ENCODE results near the gene DNER.
"Not testable (repeated sequence)": the region's sequence is repeated elsewhere in the genome, so short reads cannot be mapped to it uniquely, and the experiment has no call there.

DNER gene

DNA sequence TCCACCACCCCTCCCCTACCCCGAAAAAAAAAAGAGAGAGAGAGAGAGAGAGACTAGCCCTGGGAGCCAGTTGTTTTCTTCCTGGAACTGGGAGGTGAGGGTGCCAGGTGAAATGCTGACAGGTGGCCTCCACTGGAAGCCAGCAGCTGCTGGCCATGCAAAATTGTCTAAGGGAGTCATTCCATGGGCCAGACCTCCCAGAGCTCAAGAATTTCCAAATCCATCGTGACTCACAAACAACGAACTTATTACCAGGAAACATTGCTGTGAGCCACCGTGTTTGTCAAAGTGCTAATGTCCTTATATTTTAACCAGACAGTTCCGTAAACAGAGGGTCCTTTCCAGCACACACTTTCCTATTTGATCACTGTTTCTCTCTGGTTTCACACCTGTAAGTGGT lies 374.7 kb downstream of the DNER start:
- in situ Hi-C loops (cut with MboI; ENCODE audit: low pct_unique_long_range_greater_than_20kb, low sequenced_read_pairs), result no loop called here
- no peak for DNase-seq

DNA sequence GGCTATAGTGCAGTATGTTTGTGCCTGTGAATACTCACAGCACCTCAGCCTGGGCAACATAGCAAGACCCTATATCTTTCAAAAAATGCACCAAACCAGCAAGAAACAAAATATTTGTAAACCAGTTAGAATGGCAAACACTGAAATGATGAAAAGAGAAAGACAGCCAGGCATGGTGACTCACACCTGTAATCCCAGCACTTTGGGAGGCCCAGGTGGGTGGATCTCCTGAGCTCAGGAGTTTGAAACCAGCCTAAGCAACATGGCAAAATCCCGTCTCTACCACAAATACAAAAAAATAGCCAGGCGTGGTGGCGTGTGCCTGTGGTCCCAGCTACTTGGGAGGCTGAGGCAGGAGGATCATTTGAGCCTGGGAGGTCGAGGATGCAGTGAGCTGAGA lies 375.2 kb downstream of the DNER start:
- in situ Hi-C loops (cut with MboI; ENCODE audit: low pct_unique_long_range_greater_than_20kb, low sequenced_read_pairs); DNase-seq: not testable (repeated sequence)

DNA sequence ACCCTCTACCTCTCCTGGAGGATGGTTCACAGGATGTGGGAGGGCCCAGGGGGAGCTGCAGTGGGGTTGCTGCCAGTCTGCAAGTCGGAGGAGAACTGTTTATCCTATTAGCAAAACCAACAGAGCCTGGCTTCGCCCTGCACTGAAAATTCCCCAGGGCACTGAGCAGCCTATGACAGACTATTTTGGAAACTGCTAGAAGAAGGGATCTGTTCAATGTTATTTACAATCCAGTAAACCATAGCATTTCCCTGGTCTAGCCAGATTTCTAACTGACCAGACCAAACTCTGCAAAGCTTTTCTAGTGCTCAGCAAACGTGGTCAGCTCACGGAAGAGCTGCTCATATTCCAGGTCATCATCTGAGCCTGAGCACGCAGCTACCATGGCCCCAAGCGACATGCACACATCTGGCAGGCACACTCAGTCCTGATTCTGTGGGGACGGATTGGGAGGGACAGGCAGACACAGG lies 378.4 kb downstream of the DNER start:
- DNase-seq, result no peak
- in situ Hi-C loops (cut with MboI; ENCODE audit: low pct_unique_long_range_greater_than_20kb, low sequenced_read_pairs), result no loop called here

DNA sequence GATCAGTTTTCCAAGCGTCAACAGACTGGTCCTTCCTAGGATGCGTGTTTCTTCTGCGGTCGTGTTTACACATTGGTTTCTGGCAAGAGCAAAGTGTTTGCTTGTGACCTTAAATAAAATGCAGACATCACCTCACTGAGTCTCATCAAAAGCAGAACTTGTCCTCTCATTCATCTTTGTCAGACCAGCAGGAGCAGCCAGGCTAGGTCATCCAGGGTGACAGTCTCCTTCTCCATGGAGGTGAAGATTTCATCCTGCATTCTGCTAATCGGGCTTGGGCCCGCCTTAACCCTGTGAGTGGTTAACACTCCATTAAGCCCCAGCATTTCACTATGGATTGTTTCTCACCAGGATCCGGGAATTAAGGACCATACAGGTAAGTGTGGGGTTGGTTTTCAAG lies 379.0 kb downstream of the DNER start:
- in situ Hi-C loops (cut with MboI; ENCODE audit: low pct_unique_long_range_greater_than_20kb, low sequenced_read_pairs), result no loop called here
- no peak for DNase-seq

DNA sequence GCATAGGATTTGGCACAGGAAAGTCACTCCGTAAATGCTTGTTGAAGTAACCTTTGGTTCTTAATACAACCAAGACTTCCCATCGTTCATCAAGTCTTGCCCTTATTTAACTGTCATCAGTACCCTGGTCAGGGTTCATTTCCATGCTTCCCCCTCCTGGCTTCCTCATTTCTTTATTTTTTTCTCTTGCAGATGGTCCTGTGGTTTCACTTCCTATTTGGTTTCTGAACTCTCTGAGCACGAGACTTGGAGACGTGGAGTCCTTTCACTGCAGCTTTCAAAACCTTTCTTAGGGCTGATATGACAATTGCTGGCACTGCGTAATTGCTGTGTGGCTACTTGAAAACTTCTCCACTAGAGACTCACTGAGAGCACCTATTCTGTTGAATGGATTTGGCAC lies 383.4 kb downstream of the DNER start:
- in situ Hi-C loops (cut with MboI; ENCODE audit: low pct_unique_long_range_greater_than_20kb, low sequenced_read_pairs), result no loop called here
- DNase-seq, result peak; percentile 86

DNA sequence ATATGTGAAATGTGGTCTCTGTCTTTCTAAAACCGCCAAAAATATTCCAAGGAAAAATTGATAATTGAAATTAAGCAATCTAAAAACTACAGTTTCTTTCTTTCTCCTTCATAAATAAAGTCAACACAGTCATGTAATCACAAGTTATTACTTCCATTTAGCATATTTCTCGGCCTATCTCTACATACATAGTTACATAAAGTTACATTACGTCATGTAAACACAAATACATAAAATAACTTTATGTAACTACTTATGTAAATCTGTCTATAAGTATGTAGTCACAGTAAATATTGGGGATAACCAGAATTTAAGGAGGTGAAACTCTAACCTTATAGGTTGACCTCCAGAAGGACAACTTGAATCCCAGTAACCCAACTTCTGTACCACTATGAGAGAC lies 394.8 kb downstream of the DNER start:
- no peak for DNase-seq
- in situ Hi-C loops (cut with MboI; ENCODE audit: low pct_unique_long_range_greater_than_20kb, low sequenced_read_pairs), result no loop called here

DNA sequence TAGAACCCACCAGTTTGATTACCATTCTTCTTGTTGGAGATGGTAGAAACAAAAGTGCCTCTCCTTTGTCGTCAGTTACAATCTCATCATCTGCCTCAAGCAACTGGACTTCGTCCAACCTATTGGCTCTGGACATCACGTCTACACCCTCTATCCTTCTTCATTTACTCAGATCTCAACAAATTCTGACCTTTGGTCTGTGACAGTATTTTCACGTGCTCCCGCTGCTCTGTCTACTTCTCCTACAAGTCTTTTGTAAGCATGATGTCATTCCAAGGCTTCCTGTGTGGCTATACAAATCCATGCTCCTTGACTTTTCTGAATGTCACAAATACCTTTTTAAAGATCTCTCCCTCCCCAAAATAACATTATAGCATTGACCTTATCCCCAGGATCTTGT lies 400.2 kb downstream of the DNER start:
- no peak for DNase-seq
- in situ Hi-C loops (cut with MboI; ENCODE audit: low pct_unique_long_range_greater_than_20kb, low sequenced_read_pairs), result no loop called here

DNA sequence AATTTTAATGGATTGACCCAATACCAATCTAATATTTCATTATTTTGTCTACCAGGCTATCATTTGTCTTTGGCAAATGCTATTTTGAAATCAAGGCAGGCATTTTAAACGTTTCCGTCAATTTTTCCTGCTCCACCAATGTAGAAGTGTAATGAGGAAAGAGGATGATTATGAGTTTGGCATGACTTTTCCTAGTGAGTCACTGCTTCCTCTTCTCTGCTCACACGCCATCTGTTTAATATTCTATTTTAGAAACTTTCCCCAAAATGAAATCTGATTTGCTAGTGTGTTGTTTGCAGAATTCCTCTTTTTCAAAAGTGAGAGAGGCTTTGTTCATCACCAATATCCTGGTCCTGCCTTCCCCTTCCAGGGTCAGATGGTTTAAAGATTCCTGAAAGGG lies 400.8 kb downstream of the DNER start:
- DNase-seq, result no peak
- in situ Hi-C loops (cut with MboI; ENCODE audit: low pct_unique_long_range_greater_than_20kb, low sequenced_read_pairs), result no loop called here

Measured in KBM-7 (cell line).